Measurements from ENCODE around the gene FGF22.

- TF ChIP-seq POLR2AphosphoS5 (IDR thresholded peaks at IDR 0.05) (no peak), CTCF (IDR thresholded peaks at IDR 0.05) (no peak)
Observed at GRCh38 chr19:652467-653389, 13.0 kb downstream of the FGF22 start.

Data from upper lobe of left lung (tissue), 4 donors.